SK-MEL-5 (cell line): ENCODE measurements around the gene BOD1L1. TPM values are rescaled to one million over a fixed set of nuclear protein-coding genes. Genes with fewer than 3 reads are reported as not detected.

Experiments used
- DNase-seq: peaks from one replicate; pipeline ENCODE4 v3.0.0-alpha.2; 2016; ENCODE audit warnings: low read depth, low spot score
- in situ Hi-C: cut with HindIII; loops from 2 replicates; pipeline ENCODE4 v1.10.0; 2016; ENCODE audit warnings: low sequenced_read_pairs, high pct_unique_total_duplicates, low pct_unique_long_range_greater_than_20kb
- total RNA-seq: library from RNA; depleted of rRNA; stranded (reverse); fragments of >200 nt; shearing (Covaris generic); gene quantifications from 2 replicates; pipeline ENCODE4 v1.2.3, GENCODE V29; 2014

BOD1L1 gene
- total RNA-seq, 1 experiment from 2014 or later: 23.7 TPM

GRCh38 chr4:13535118-13535517 is 92.4 kb downstream of the BOD1L1 start:
- no peak for DNase-seq

DNA sequence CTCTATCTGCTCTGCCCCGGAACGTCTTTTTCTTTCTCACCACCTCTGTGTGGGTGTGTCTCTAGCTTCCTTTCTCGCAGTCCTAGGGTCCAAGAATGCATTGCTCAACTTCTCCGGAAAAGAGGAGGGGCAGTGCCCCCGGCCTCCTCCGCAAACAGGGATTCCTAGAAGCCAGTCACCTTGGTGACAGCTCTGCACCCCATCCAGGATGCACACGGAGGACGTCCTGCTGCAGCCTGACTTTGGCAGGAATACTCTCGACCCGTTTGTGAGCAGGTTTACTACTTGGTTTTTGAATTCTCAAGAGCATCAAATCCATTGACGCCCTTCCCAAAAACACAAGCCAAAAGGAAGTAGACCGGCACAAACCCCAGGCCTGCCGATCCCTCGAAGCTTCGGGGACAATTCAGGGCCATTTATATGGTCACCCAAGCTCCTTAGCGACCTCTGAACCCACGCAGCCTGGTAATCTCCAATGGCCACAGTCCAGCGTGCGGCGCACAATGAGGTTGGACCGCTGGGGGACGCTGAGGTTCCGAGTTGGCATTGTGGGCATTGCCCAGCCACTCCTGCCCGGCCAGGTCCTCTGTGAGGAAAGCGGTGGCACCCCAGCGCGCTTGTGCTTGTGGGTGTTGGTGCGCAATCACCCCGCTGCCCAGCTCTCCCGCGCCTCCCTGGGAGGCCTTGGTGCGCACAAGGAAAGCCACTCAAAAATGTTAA is 93.0 kb downstream of the BOD1L1 start:
- no peak for DNase-seq
- in situ Hi-C loops: no loop called here

More at GRCh38 chr4:13535118-13535517, 92.4 kb downstream of the BOD1L1 start:
- in situ Hi-C loops: no loop called here

GRCh38 chr4:13533670-13534343 is 93.7 kb downstream of the BOD1L1 start:
- in situ Hi-C loops: no loop called here
- no peak for DNase-seq

- in situ Hi-C loops: no loop called here
- DNase-seq: no peak
These were observed 95.9 kb downstream of the BOD1L1 start for GRCh38 chr4:13531625-13531998.

GRCh38 chr4:13530823-13531624 is 96.5 kb downstream of the BOD1L1 start:
- in situ Hi-C loops: no loop called here
- no peak for DNase-seq

DNA sequence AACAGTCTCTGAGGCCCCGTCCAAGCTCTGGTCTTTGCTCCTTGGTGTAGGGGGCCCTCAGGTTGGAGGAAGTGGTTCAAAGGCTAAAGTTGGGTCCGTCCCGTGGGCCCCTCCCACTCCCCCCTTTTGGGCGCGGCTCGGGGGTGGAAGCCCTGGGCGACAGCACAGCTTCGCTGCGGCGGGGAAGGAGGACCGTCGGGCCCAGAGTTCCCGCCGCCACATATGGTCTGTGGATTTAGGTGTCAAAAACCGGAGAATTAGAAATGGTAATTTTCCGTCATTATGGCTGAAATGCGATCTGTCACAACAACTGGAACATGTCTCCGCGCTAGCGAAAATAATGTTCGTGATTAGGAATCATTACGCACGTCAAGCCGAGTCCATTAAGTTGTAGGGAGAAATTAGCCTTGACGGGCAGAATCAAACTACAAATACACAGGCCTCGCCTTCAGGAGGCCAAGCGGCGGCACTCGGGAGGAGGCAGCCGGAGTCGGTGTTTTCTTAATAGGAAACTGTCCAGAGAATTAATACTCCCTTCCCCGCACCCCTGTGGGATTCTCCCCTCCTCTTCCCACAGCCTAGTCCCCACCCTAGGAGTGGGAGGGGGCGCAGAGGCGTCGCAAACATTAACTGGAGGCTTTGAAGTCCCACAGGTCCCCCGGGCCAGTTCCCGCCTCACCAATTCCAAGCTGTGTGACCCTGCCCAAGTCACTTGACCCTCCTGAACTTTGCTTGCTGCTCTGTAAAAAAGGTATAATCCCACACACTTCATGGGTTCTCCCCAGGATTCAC is 98.2 kb downstream of the BOD1L1 start:
- no peak for DNase-seq
- in situ Hi-C loops: no loop called here

GRCh38 chr4:13528821-13529127 is 98.8 kb downstream of the BOD1L1 start:
- no peak for DNase-seq
- in situ Hi-C loops: no loop called here

GRCh38 chr4:13527981-13528820 is 99.3 kb downstream of the BOD1L1 start:
- in situ Hi-C loops: no loop called here
- no peak for DNase-seq

- no peak for DNase-seq
- in situ Hi-C loops: no loop called here
These were observed 100.1 kb downstream of the BOD1L1 start for GRCh38 chr4:13527192-13527980.

GRCh38 chr4:13526658-13527057 is 100.9 kb downstream of the BOD1L1 start:
- DNase-seq: no peak
- in situ Hi-C loops: no loop called here

- in situ Hi-C loops: no loop called here
- no peak for DNase-seq
These were observed 101.8 kb downstream of the BOD1L1 start for GRCh38 chr4:13525606-13526281.

DNA sequence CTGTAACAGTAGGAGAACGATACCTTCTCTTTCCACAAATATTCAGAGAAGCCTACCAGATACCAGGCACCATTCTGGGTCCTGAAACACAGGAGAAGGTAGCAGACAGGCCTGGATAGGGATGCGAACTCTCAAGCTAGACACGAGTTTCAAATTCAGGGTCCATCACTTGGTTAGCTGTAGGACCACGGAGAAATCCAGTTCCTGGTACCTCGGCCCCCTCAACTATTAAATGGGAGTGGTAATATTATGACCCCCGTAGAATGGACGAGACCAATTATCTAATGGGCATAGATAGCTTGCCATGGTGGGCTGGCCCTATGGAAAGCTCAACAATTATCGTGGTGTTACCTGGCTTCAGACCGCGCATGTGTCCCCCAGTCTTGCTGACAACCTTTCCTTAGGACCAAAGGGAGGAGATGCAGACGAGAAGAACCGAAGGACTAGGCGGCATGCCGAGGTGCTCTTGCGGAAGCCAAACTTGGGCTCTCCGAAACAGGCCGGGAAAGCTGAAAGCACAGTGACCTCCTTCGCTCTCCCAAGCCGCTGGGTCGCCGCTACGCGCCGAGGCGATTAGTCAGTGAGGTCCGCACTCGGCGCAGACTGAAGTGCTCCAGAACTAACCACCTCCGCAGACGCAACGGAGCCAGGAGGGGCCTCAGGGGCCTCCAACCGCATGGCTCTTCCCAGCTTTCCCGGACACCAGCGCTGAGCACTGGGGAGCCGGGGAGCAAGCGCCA is 102.9 kb downstream of the BOD1L1 start:
- no peak for DNase-seq
- in situ Hi-C loops: no loop called here

DNA sequence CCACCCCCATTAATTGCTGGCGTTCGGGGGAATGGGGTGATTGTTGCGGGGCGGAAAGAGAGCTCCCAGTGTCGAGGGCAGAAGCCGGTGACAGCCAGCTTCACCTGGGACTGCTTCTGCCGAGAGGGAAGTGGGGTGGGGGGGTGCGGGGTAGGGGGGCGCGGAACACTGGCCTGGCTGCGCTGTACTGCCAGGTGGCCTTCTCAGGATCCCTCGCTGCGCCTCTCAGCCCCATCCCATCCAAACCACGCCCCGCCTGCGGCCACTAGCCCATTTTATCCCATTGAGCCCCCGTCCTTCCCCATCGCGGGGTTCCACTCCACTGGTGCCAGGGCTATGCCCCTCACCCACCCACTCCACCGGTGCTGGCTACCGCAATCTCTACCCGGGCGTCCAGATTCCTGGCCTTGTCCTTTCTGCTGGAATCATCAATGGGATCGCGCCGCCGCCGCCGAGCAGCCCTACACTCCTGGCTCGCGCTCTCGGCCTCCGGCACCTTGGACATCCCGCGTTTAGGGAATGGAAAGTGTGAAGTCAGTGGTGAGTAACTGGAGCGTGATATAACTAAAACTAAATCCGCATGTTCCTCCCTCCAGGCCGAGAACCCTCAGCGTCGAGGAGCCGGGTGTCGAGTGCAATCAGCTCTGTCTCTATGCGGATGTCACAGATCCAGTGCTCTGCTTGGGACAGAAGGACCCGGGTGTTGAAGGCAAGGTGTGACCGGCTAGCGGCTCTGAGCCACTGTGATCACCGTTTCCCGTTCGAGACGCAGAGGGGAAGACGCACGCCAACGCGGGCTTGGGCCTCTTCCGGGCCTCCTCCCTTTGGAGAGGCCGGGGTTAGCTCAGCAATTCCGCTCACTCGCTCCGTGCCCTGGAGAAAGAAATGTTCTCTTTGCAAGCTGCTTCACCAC is 103.7 kb downstream of the BOD1L1 start:
- no peak for DNase-seq
- in situ Hi-C loops: no loop called here

DNA sequence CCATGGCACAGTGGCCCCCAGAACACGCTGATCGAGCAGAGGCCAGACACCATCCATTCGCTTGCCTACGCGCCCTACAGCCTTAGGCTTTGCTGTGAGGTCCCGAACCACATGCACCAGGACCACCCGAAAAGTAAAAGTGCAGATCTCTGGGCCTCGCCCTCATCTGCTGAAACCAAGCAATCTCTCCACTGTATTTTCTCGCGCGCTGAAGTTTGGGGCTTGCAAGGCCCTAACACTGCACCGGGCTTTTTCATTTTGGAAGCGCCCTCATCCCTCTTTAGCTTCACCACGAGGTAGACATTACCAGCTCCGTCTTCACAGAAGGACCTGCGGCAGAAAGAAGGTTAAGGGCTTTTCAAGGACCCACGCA is 104.4 kb downstream of the BOD1L1 start:
- no peak for DNase-seq
- in situ Hi-C loops: no loop called here
